ENCODE results near the gene ADGRB2. TPM values are rescaled to one million over a fixed set of nuclear protein-coding genes. Genes with fewer than 3 reads are reported as not detected.

ADGRB2 gene
- total RNA-seq, 2 experiments from 2014 or later: 4.0 to 11.4 TPM

GRCh38 chr1:31754397-31754796 lies 9.7 kb downstream of the ADGRB2 start:
- Histone ChIP-seq H3K79me2 (ENCODE audit: insufficient read depth, low read depth, low read length) (no peaks in the 10 kb centered on the region), H3K36me3 (ENCODE audit: insufficient read depth, low read length) (no peaks in the 10 kb centered on the region), H3K4me1 (ENCODE audit: insufficient read depth, low read length, poor library complexity, severe bottlenecking) (peaks cover 24% of the 10 kb centered on the region), H2AFZ (ENCODE audit: low read length) (no peak overlapping the region), H3K9me3 (ENCODE audit: low read length) (no peaks in the 10 kb centered on the region), H3K9me2 (ENCODE audit: insufficient read depth, low read length) (no peaks in the 10 kb centered on the region), H3K4me2 (ENCODE audit: low read length) (no peak overlapping the region), H3K27ac (ENCODE audit: low read depth, low read length, poor library complexity, severe bottlenecking) (no peak overlapping the region), H3K4me3 (ENCODE audit: low read depth, low read length, poor library complexity, severe bottlenecking) (no peak overlapping the region), H4K20me1 (ENCODE audit: insufficient read depth, low read length) (peaks cover 4% of the 10 kb centered on the region; the same call in 1 of the 2 replicates)
- POLR2A ChIA-PET: no interaction called here
- intact Hi-C loops (cut with micrococcal nuclease; ENCODE audit: unreplicated experiment): no loop called here
- TF ChIP-seq CTCF (conservative IDR thresholded peaks at IDR 0.05; ENCODE audit: low read length) (no peak), EZH2phosphoT487 (IDR thresholded peaks at IDR 0.05; ENCODE audit: borderline replicate concordance, low read depth, low read length) (no peak)
- BruUV-seq (replicated peaks): no TSS peak
- no peak for DNase-seq (ENCODE audit: low spot score)
- CTCF ChIA-PET (ENCODE audit: unreplicated experiment): no interaction called here

GRCh38 chr1:31753707-31754349 lies 10.3 kb downstream of the ADGRB2 start:
- Histone ChIP-seq H3K4me1 (ENCODE audit: insufficient read depth, low read length, poor library complexity, severe bottlenecking) (peaks cover 24% of the 10 kb centered on the region), H3K9me2 (ENCODE audit: insufficient read depth, low read length) (no peaks in the 10 kb centered on the region), H3K9me3 (ENCODE audit: low read length) (no peaks in the 10 kb centered on the region), H3K27ac (ENCODE audit: low read depth, low read length, poor library complexity, severe bottlenecking) (no peak overlapping the region), H3K4me3 (ENCODE audit: low read depth, low read length, poor library complexity, severe bottlenecking) (no peak overlapping the region), H4K20me1 (ENCODE audit: insufficient read depth, low read length) (peaks cover 4% of the 10 kb centered on the region; the same call in 1 of the 2 replicates), H3K4me2 (ENCODE audit: low read length) (no peak overlapping the region), H3K36me3 (ENCODE audit: insufficient read depth, low read length) (no peaks in the 10 kb centered on the region), H2AFZ (ENCODE audit: low read length) (no peak overlapping the region), H3K79me2 (ENCODE audit: insufficient read depth, low read depth, low read length) (no peaks in the 10 kb centered on the region)
- TF ChIP-seq CTCF (conservative IDR thresholded peaks at IDR 0.05; ENCODE audit: low read length) (no peak), EZH2phosphoT487 (IDR thresholded peaks at IDR 0.05; ENCODE audit: borderline replicate concordance, low read depth, low read length) (no peak)
- BruUV-seq (replicated peaks): no TSS peak
- ChIA-PET POLR2A (interaction anchor here (0.6 kb wide), 2 partner anchors 85 to 783 kb away, joined by 3 read pairs; no protein-coding TSS in a partner anchor), CTCF (ENCODE audit: unreplicated experiment) (interaction anchor here (0.6 kb wide), 1 partner anchor 9 kb away, joined by 3 read pairs; no protein-coding TSS in a partner anchor)
- intact Hi-C loops (cut with micrococcal nuclease; ENCODE audit: unreplicated experiment): no loop called here
- DNase-seq (ENCODE audit: low spot score): no peak

- Histone ChIP-seq H3K27ac (ENCODE audit: low read depth, low read length, poor library complexity, severe bottlenecking) (no peak overlapping the region), H3K4me3 (ENCODE audit: low read depth, low read length, poor library complexity, severe bottlenecking) (no peak overlapping the region), H3K4me1 (ENCODE audit: insufficient read depth, low read length, poor library complexity, severe bottlenecking) (peaks cover 24% of the 10 kb centered on the region), H3K9me2 (ENCODE audit: insufficient read depth, low read length) (no peaks in the 10 kb centered on the region), H3K4me2 (ENCODE audit: low read length) (no peak overlapping the region), H3K36me3 (ENCODE audit: insufficient read depth, low read length) (no peaks in the 10 kb centered on the region), H3K79me2 (ENCODE audit: insufficient read depth, low read depth, low read length) (no peaks in the 10 kb centered on the region), H3K9me3 (ENCODE audit: low read length) (no peaks in the 10 kb centered on the region), H2AFZ (ENCODE audit: low read length) (no peak overlapping the region), H4K20me1 (ENCODE audit: insufficient read depth, low read length) (peaks cover 4% of the 10 kb centered on the region; the same call in 1 of the 2 replicates)
- no peak for DNase-seq (ENCODE audit: low spot score)
- ChIA-PET POLR2A (interaction anchor here (0.6 kb wide), 2 partner anchors 86 to 784 kb away, joined by 3 read pairs; no protein-coding TSS in a partner anchor), CTCF (ENCODE audit: unreplicated experiment) (no interaction called here)
- TF ChIP-seq CTCF (conservative IDR thresholded peaks at IDR 0.05; ENCODE audit: low read length) (no peak), EZH2phosphoT487 (IDR thresholded peaks at IDR 0.05; ENCODE audit: borderline replicate concordance, low read depth, low read length) (no peak)
- intact Hi-C loops (cut with micrococcal nuclease; ENCODE audit: unreplicated experiment): no loop called here
- no TSS peak for BruUV-seq (replicated peaks)
These were observed 11.1 kb downstream of the ADGRB2 start for GRCh38 chr1:31752952-31753475.

Data from OCI-LY7 (cell line).